Stimulated activated CD8-positive, alpha-beta memory T cell treated with anti-CD3 and anti-CD28 coated beads, Interleukin-12 subunit alpha, Interleukin-12 subunit beta, amount 100 ng/mL, for 4 hours (primary cell): Measurements from ENCODE around the gene CCDC40.
"Not testable (repeated sequence)": the region's sequence is repeated elsewhere in the genome, so short reads cannot be mapped to it uniquely, and the experiment has no call there.

Source experiments
- DNase-seq: peaks from one replicate; pipeline ENCODE4 v3.0.0-alpha.2; 2020; ENCODE audit warnings: low read depth

The CCDC40 gene

GRCh38 chr17:80084773-80085172, 48.3 kb downstream of the CCDC40 start:
- no peak for DNase-seq

GRCh38 chr17:80086081-80086480, 49.6 kb downstream of the CCDC40 start:
- DNase-seq = no peak

- no peak for DNase-seq
These were observed 50.2 kb downstream of the CCDC40 start for GRCh38 chr17:80086616-80087015.

GRCh38 chr17:80087346-80088265, 51.2 kb downstream of the CCDC40 start:
- no peak for DNase-seq

GRCh38 chr17:80089762-80090161, 53.3 kb downstream of the CCDC40 start:
- DNase-seq = no peak

GRCh38 chr17:80090164-80090563, 53.7 kb downstream of the CCDC40 start:
- DNase-seq = not testable (repeated sequence)

GRCh38 chr17:80091376-80091775, 54.9 kb downstream of the CCDC40 start:
- DNase-seq = no peak

- no peak for DNase-seq
These were observed 56.5 kb downstream of the CCDC40 start for GRCh38 chr17:80092959-80093358.

- no peak for DNase-seq
These were observed 58.8 kb downstream of the CCDC40 start for GRCh38 chr17:80095038-80095843.

- no peak for DNase-seq
These were observed 59.5 kb downstream of the CCDC40 start for GRCh38 chr17:80095844-80096475.

GRCh38 chr17:80096561-80097021, 60.1 kb downstream of the CCDC40 start:
- DNase-seq = no peak

GRCh38 chr17:80097127-80097621, 60.7 kb downstream of the CCDC40 start:
- no peak for DNase-seq

GRCh38 chr17:80097844-80098691, 61.6 kb downstream of the CCDC40 start:
- no peak for DNase-seq

- no peak for DNase-seq
These were observed 63.0 kb downstream of the CCDC40 start for GRCh38 chr17:80099291-80100034.

GRCh38 chr17:80100035-80100323, 63.5 kb downstream of the CCDC40 start:
- DNase-seq = no peak

- DNase-seq = peak; percentile 86
These were observed 64.8 kb downstream of the CCDC40 start, which contains the start of gene GAA for GRCh38 chr17:80101011-80101945. Gene GAA, plus strand, starts transcription at chr17:80101581. Its CDS starts 3,006 bp downstream, at chr17:80104587.

- no peak for DNase-seq
These were observed 65.7 kb downstream of the CCDC40 start for GRCh38 chr17:80101946-80102663.

GRCh38 chr17:80102664-80103448, 66.4 kb downstream of the CCDC40 start:
- no peak for DNase-seq
